Skeletal muscle tissue (tissue), 4 donors: Measurements from ENCODE around the gene FOLR2. TPM values are rescaled to one million over a fixed set of nuclear protein-coding genes. Genes with fewer than 3 reads are reported as not detected.
"Not testable (repeated sequence)": the region's sequence is repeated elsewhere in the genome, so short reads cannot be mapped to it uniquely, and the experiment has no call there.

Experiments used
- H3K27ac ChIP-seq: one replicate; pipeline ENCODE4 v1.7.0; 2013; ENCODE audit warnings: mild to moderate bottlenecking, low read depth, low read length, inconsistent platforms
- H3K27me3 ChIP-seq, 3 donors: one replicate each; pipeline ENCODE4 v1.7.0; 2013; ENCODE audit warnings: low read length in 3 of 3; ENCODE audit not compliant: control insufficient read depth in 3 of 3, insufficient read depth in 3 of 3
- H3K36me3 ChIP-seq, 3 donors: one replicate each; pipeline ENCODE4 v1.7.0; 2013; ENCODE audit warnings: low read length in 3 of 3; ENCODE audit not compliant: control insufficient read depth in 3 of 3, insufficient read depth in 3 of 3
- H3K4me1 ChIP-seq, 3 donors: one replicate each; pipeline ENCODE4 v1.7.0; 2013; ENCODE audit warnings: low read length in 3 of 3, mild to moderate bottlenecking in 3 of 3; ENCODE audit not compliant: control insufficient read depth in 3 of 3, insufficient read depth in 3 of 3
- H3K4me3 ChIP-seq, 3 donors: one replicate each; pipeline ENCODE4 v1.7.0; 2013; ENCODE audit warnings: low read length in 3 of 3
- H3K9ac ChIP-seq, 3 donors: one replicate each; pipeline ENCODE4 v1.7.0; 2013; ENCODE audit warnings: low read length in 3 of 3, mild to moderate bottlenecking in 3 of 3, moderate library complexity in 2 of 3, low read depth in 1 of 3
- H3K9me3 ChIP-seq, 3 donors: one replicate each; pipeline ENCODE4 v1.7.0; 2013; ENCODE audit warnings: low read length in 3 of 3; ENCODE audit not compliant: control insufficient read depth in 3 of 3
- total RNA-seq: library from RNA; depleted of rRNA; stranded (reverse); fragments of >200 nt; gene quantifications from one replicate; pipeline ENCODE4 v1.2.3, GENCODE V29; 2014
- donor health status: Osteomylitis.

The FOLR2 gene
- total RNA-seq, 1 donor from 2014 or later = 15.1 TPM

GRCh38 chr11:72265951-72266350 lies 49.4 kb downstream of the FOLR2 start:
- Histone ChIP-seq H3K9me3 (no peaks in the 10 kb centered on the region), H3K36me3 (no peaks in the 10 kb centered on the region), H3K4me1 (no peaks in the 10 kb centered on the region), H3K4me3 (no peak overlapping the region), H3K27me3 (no peaks in the 10 kb centered on the region), H3K9ac (no peak overlapping the region), H3K27ac (no peak overlapping the region)

GRCh38 chr11:72266960-72267359 lies 50.4 kb downstream of the FOLR2 start:
- H3K36me3 ChIP-seq, H3K27me3 ChIP-seq, H3K4me3 ChIP-seq, H3K27ac ChIP-seq, H3K9ac ChIP-seq, H3K9me3 ChIP-seq, H3K4me1 ChIP-seq: not testable (repeated sequence)

GRCh38 chr11:72267956-72268617 lies 51.5 kb downstream of the FOLR2 start:
- Histone ChIP-seq H3K36me3 (no peaks in the 10 kb centered on the region), H3K4me1 (no peaks in the 10 kb centered on the region), H3K9me3 (no peaks in the 10 kb centered on the region), H3K27me3 (no peaks in the 10 kb centered on the region), H3K4me3 (no peak overlapping the region), H3K9ac (no peak overlapping the region), H3K27ac (no peak overlapping the region)

Other genes with a start within 250 kb of the FOLR2 start
- gene IL18BP, start 217.9 kb upstream of the FOLR2 start, total RNA-seq = 3.1 TPM
- 177 TPM for gene NUMA1, start 136.3 kb upstream of the FOLR2 start, total RNA-seq
- 2.6 TPM for gene LRRC51, start 135.9 kb upstream of the FOLR2 start, total RNA-seq
- 42.3 TPM for gene LAMTOR1, start 113.5 kb upstream of the FOLR2 start, total RNA-seq
- gene TOMT, start 110.9 kb upstream of the FOLR2 start, total RNA-seq = not detected
- 7.8 TPM for gene ANAPC15, start 104.1 kb upstream of the FOLR2 start, total RNA-seq
- 0.52 TPM for gene FOLR3, start 81.1 kb upstream of the FOLR2 start, total RNA-seq
- gene FOLR1, start 24.7 kb upstream of the FOLR2 start, total RNA-seq = 1.0 TPM
- 50.6 TPM for gene INPPL1, start 8.0 kb downstream of the FOLR2 start, total RNA-seq
- gene PHOX2A, start 27.4 kb downstream of the FOLR2 start, total RNA-seq = not detected
- gene CLPB, start 217.7 kb downstream of the FOLR2 start, total RNA-seq = 18.8 TPM